HepG2 (cell line): ENCODE measurements around the gene RASA1. TPM values are rescaled to one million over a fixed set of nuclear protein-coding genes. Genes with fewer than 3 reads are reported as not detected.

Source experiments
- ATAC-seq: fragments of 200-7000 bp; cut with Tn5 transposase; 3 replicates; pipeline ENCODE4 v1.9.1; 2020; ENCODE audit warnings: mild to moderate bottlenecking, moderate library complexity
- BruUV-seq: library from RNA; stranded (reverse); fragments of 400-500 nt; replicated peaks from 2 replicates; lab custom pipeline; 2021; lab: Mats Ljungman, UMichigan
- CTCF ChIA-PET: fragments of 300-600 bp; formaldehyde crosslinking; extraction: SDS; loops from one replicate; lab custom pipeline; 2021; ENCODE audit warnings: low total read pairs, inconsistent platforms, low intra/inter-chr PET ratio; lab: Yijun Ruan, JAX
- POLR2A ChIA-PET: fragments of 350-600 bp; sonication (Branson Sonifier 250); formaldehyde crosslinking; loops from one replicate; lab custom pipeline; 2020; ENCODE audit warnings: antibody characterized with exemption, inconsistent platforms; lab: Yijun Ruan, JAX
- DNase-seq: peaks from one replicate; pipeline ENCODE4 v3.0.0-alpha.2; 2015; ENCODE audit warnings: low spot score
- FAIRE-seq: peaks from 3 replicates; lab custom pipeline; 2011; peaks lifted over from hg19 to GRCh38; lab: Jason Lieb, UNC
- H2AFZ ChIP-seq: one replicate; pipeline ENCODE4 v1.6.1; 2011; ENCODE audit warnings: low read length, inconsistent platforms
- H3K27ac ChIP-seq: fragments of 300-600 bp; 3 replicates; pipeline ENCODE4 v1.8.0; 2011; ENCODE audit warnings: mixed run types, mild to moderate bottlenecking, mixed read lengths, low read length, inconsistent platforms; ENCODE audit not compliant: insufficient read depth; ENCODE audit errors: extremely low read length
- H3K27me3 ChIP-seq, 2 experiments: fragments of 200-600 bp in 1 of 2; 2 replicates in 1 of 2; 3 replicates in 1 of 2; pipeline versions ENCODE4 v1.6.0 to v1.8.0; 2011; ENCODE audit warnings: low read length in 2 of 2, mild to moderate bottlenecking in 2 of 2, moderate library complexity in 2 of 2, inconsistent platforms in 1 of 2; ENCODE audit not compliant: insufficient read depth in 2 of 2, control insufficient read depth in 1 of 2
- H3K36me3 ChIP-seq, 2 experiments: fragments of 200-600 bp in 1 of 2; replicated peaks in 1 of 2; 2 replicates in 1 of 2; 3 replicates in 1 of 2; pipeline versions ENCODE4 v1.5.1 to v1.8.0; 2011; ENCODE audit warnings: low read length in 2 of 2, inconsistent platforms in 1 of 2; ENCODE audit not compliant: insufficient read depth in 2 of 2, control insufficient read depth in 1 of 2
- H3K4me1 ChIP-seq: 2 replicates; pipeline ENCODE4 v1.5.1; 2012; ENCODE audit warnings: low read length, inconsistent platforms; ENCODE audit not compliant: insufficient read depth
- H3K4me2 ChIP-seq: 2 replicates; pipeline ENCODE4 v1.6.0; 2011; ENCODE audit warnings: low read depth, low read length, inconsistent platforms
- H3K4me3 ChIP-seq, 3 experiments: fragments of 200-600 bp in 1 of 3; sonication (generic), shearing (Covaris generic) in 1 of 3; replicated peaks in 1 of 3; 2 replicates each; pipeline ENCODE4 v1.5.1; 2011 to 2016; ENCODE audit warnings: low read length in 3 of 3, inconsistent platforms in 2 of 3, low read depth in 2 of 3, mild to moderate bottlenecking in 2 of 3, control low read depth in 1 of 3, mixed read lengths in 1 of 3; ENCODE audit not compliant: insufficient read depth in 1 of 3
- H3K79me2 ChIP-seq: one replicate; pipeline ENCODE4 v1.6.1; 2011; ENCODE audit warnings: low read length, inconsistent platforms; ENCODE audit not compliant: insufficient read depth
- H3K9ac ChIP-seq: 2 replicates; pipeline ENCODE4 v1.6.0; 2011; ENCODE audit warnings: mild to moderate bottlenecking, low read depth, low read length, inconsistent platforms; ENCODE audit not compliant: insufficient read depth
- H3K9me3 ChIP-seq: 2 replicates; pipeline ENCODE4 v1.5.1; 2012; ENCODE audit warnings: mild to moderate bottlenecking, low read length
- H4K20me1 ChIP-seq: 2 replicates; pipeline ENCODE4 v1.6.0; 2011; ENCODE audit warnings: inconsistent platforms, mild to moderate bottlenecking, low read length, moderate library complexity; ENCODE audit not compliant: insufficient read depth
- ATF1 ChIP-seq: IDR thresholded peaks from 2 replicates; pipeline ENCODE4 v1.6.1; 2016; ENCODE audit warnings: mild to moderate bottlenecking, control low read depth
- KLF16 ChIP-seq, 2 experiments: sonication (generic) in 1 of 2; formaldehyde crosslinking in 1 of 2; IDR thresholded peaks; 2 replicates each; pipeline versions ENCODE4 v1.6.1 to v1.8.0; 2016 to 2023; ENCODE audit warnings: missing genetic modification reagents in 2 of 2, missing compliant biosample characterization in 1 of 2
- MZF1 ChIP-seq: sonication (generic); formaldehyde crosslinking; IDR thresholded peaks from 2 replicates; pipeline ENCODE4 v1.8.1; 2023; ENCODE audit warnings: mild to moderate bottlenecking, missing genetic modification reagents, borderline replicate concordance
- PHF20 ChIP-seq: sonication (generic); formaldehyde crosslinking; IDR thresholded peaks from 2 replicates; pipeline ENCODE4 v1.5.0; 2020; ENCODE audit warnings: mild to moderate bottlenecking, missing genetic modification reagents
- RBAK ChIP-seq: sonication (generic); formaldehyde crosslinking; IDR thresholded peaks from 2 replicates; pipeline ENCODE4 v1.5.1; 2020; ENCODE audit warnings: mild to moderate bottlenecking, missing genetic modification reagents
- SCMH1 ChIP-seq: sonication (generic); formaldehyde crosslinking; IDR thresholded peaks from 2 replicates; pipeline ENCODE4 v1.9.0; 2021; ENCODE audit warnings: missing genetic modification reagents, mild to moderate bottlenecking, borderline replicate concordance
- SMAD3 ChIP-seq: sonication (generic); formaldehyde crosslinking; IDR thresholded peaks from 2 replicates; pipeline ENCODE4 v1.4.0; 2020; ENCODE audit warnings: missing genetic modification reagents
- TCF7 ChIP-seq: sonication (generic); IDR thresholded peaks from 2 replicates; pipeline ENCODE4 v1.6.1; 2016; ENCODE audit warnings: antibody characterized with exemption, low read depth
- ZBTB1 ChIP-seq: sonication (generic); formaldehyde crosslinking; IDR thresholded peaks from 2 replicates; pipeline ENCODE4 v1.4.0; 2020; ENCODE audit warnings: missing genetic modification reagents, borderline replicate concordance
- ZNF788 ChIP-seq: sonication (generic); formaldehyde crosslinking; IDR thresholded peaks from 2 replicates; pipeline ENCODE4 v1.5.0; 2020; ENCODE audit warnings: mild to moderate bottlenecking, missing genetic modification reagents, borderline replicate concordance
- WGBS: methylation state at CpG from one replicate; pipeline ENCODE4 v1.1.6; 2017; ENCODE audit warnings: low lambda C conversion rate; 5-methylcytosine and 5-hydroxymethylcytosine counted together
- in situ Hi-C: cut with HindIII; loops from 2 replicates; pipeline ENCODE4 v1.10.0; 2017; ENCODE audit warnings: low pct_unique_long_range_greater_than_20kb; ENCODE audit not compliant: extremely low pct_ligation_motif_present
- intact Hi-C: fragments of 100-400 bp; cut with micrococcal nuclease; formaldehyde crosslinking; loops from one replicate; pipeline ENCODE4 v1.10.0; 2022; ENCODE audit not compliant: unreplicated experiment
- polyA plus RNA-seq, 8 experiments: library from polyadenylated mRNA; depleted of rRNA in 3 of 8; stranded (reverse) in 7 of 8; unstranded in 1 of 8; fragments of >200 nt; fragmentation: Illumina TruSeq in 4 of 8; extraction: Trizol in 4 of 8; gene quantifications; 2 replicates each; pipeline versions ENCODE4 v1.2.1 to v1.2.3, GENCODE V29; 2011 to 2016; ENCODE audit warnings: low read depth in 4 of 8, missing spikeins in 1 of 8, mixed read lengths in 1 of 8; ENCODE audit not compliant: insufficient read depth in 1 of 8
- total RNA-seq, 5 experiments: library from RNA; depleted of rRNA; stranded (reverse); fragments of >200 nt; fragmentation: Illumina TruSeq; extraction: Trizol; gene quantifications; 2 replicates each; pipeline ENCODE4 v1.2.3, GENCODE V29; 2016; ENCODE audit warnings: low read depth in 1 of 5
- TF ChIP-seq, protein P1 (sequence below): sonication (generic); formaldehyde crosslinking; IDR thresholded peaks from 2 replicates; pipeline ENCODE4 v1.9.0; 2021; ENCODE audit warnings: missing genetic modification reagents, borderline replicate concordance
- TF ChIP-seq, protein P2 (sequence below), 2 experiments: sonication (generic) in 1 of 2; formaldehyde crosslinking in 1 of 2; IDR thresholded peaks; 2 replicates each; pipeline versions ENCODE4 v1.4.0 to v1.6.1; 2018 to 2020; ENCODE audit warnings: missing genetic modification reagents in 2 of 2, borderline replicate concordance in 1 of 2, low read depth in 1 of 2, mild to moderate bottlenecking in 1 of 2, missing biosample characterization in 1 of 2
- TF ChIP-seq, protein P3 (sequence below): sonication (generic); formaldehyde crosslinking; IDR thresholded peaks from 2 replicates; pipeline ENCODE4 v1.5.1; 2020; ENCODE audit warnings: mild to moderate bottlenecking, moderate library complexity, missing genetic modification reagents
- TF ChIP-seq, protein P4 (sequence below): IDR thresholded peaks from 2 replicates; pipeline ENCODE4 v1.6.1; 2016
- TF ChIP-seq, protein P5 (sequence below): IDR thresholded peaks from 2 replicates; pipeline ENCODE4 v1.6.1; 2016; ENCODE audit warnings: missing compliant biosample characterization, missing genetic modification reagents, borderline replicate concordance

Gene RASA1
- total and polyA plus RNA-seq, 2 of the 13 experiments (the other 11 are each of a cell fraction or from before 2014, with no cell fraction given), result 19.5 to 20.5 TPM

DNA sequence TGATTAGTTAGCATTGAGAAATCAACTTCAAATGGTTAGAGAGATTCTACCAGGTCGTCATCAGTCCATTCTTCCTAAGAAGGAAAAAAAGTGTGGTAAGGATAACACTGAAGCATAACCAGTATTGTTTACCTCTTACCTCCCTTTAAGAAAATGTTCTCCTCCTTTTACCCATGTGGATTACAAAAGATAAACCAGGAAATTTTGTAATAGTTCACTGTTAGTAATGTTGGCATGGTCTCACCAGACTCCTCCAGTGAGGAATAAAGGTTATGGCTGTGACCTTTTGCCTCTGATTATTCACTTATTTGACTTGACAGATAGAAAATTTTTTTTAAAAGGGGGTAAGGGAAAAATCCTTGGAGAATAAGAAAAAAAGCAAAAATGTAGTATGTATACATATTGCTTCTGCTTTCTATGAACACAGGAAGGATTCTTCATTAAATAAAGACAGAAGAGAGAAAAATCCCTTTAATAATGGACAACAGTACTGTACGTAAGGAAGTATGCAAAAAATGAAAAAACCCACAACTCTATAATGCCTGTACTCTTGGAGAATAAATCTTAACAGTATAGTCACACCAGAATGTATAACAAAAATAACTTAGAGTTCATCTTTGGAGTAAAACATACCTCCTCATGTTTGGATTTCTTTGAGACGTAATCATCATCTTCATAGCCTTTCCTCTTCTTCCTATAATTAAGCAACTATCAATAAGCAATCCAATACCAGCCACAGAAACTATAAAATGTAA, 126.9 kb downstream of the RASA1 start:
- no TSS peak for BruUV-seq
- Histone ChIP-seq H3K9me3 (no peaks in the 10 kb centered on the region), H3K36me3 (peaks cover 21 to 65% of the 10 kb centered on the region in 2 experiments), H2AFZ (no peak overlapping the region), H3K79me2 (no peaks in the 10 kb centered on the region), H3K9ac (no peak overlapping the region), H3K4me3 (no peak overlapping the region), H3K27me3 (no peaks in the 10 kb centered on the region), H3K27ac (no peak overlapping the region), H3K4me1 (peaks cover 4% of the 10 kb centered on the region; the same call in 1 of the 2 replicates), H4K20me1 (0 out of 2 replicates have a peak, but pooled peaks cover 3% of the 10 kb centered on the region), H3K4me2 (no peak overlapping the region)
- POLR2A ChIA-PET, result no interaction called here
- CTCF ChIA-PET, result no interaction called here
- FAIRE-seq (no peak), ATAC-seq (no peak), DNase-seq (no peak)
- in situ Hi-C loops, result no loop called here
- intact Hi-C loops, result no loop called here
- 96% methylated on average over 3 of the region's 3 CpGs for WGBS
- no peak for TF ChIP-seq SMAD3 (CRISPR knock-in tag)
- TF ChIP-seq TCF7, result no peak
- TF ChIP-seq, protein P1, sequence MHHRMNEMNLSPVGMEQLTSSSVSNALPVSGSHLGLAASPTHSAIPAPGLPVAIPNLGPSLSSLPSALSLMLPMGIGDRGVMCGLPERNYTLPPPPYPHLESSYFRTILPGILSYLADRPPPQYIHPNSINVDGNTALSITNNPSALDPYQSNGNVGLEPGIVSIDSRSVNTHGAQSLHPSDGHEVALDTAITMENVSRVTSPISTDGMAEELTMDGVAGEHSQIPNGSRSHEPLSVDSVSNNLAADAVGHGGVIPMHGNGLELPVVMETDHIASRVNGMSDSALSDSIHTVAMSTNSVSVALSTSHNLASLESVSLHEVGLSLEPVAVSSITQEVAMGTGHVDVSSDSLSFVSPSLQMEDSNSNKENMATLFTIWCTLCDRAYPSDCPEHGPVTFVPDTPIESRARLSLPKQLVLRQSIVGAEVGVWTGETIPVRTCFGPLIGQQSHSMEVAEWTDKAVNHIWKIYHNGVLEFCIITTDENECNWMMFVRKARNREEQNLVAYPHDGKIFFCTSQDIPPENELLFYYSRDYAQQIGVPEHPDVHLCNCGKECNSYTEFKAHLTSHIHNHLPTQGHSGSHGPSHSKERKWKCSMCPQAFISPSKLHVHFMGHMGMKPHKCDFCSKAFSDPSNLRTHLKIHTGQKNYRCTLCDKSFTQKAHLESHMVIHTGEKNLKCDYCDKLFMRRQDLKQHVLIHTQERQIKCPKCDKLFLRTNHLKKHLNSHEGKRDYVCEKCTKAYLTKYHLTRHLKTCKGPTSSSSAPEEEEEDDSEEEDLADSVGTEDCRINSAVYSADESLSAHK (CRISPR knock-in tag), result no peak
- no peak for TF ChIP-seq RBAK (CRISPR knock-in tag)
- no peak for TF ChIP-seq MZF1 (CRISPR knock-in tag)
- TF ChIP-seq, protein P2, sequence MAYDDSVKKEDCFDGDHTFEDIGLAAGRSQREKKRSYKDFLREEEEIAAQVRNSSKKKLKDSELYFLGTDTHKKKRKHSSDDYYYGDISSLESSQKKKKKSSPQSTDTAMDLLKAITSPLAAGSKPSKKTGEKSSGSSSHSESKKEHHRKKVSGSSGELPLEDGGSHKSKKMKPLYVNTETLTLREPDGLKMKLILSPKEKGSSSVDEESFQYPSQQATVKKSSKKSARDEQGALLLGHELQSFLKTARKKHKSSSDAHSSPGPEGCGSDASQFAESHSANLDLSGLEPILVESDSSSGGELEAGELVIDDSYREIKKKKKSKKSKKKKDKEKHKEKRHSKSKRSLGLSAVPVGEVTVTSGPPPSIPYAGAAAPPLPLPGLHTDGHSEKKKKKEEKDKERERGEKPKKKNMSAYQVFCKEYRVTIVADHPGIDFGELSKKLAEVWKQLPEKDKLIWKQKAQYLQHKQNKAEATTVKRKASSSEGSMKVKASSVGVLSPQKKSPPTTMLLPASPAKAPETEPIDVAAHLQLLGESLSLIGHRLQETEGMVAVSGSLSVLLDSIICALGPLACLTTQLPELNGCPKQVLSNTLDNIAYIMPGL (CRISPR knock-in tag; IDR thresholded peaks at IDR 0.05; ENCODE audit: borderline replicate concordance in 1 of 2, low read depth in 1 of 2), result no peak
- TF ChIP-seq SCMH1, result no peak
- TF ChIP-seq, protein P3, sequence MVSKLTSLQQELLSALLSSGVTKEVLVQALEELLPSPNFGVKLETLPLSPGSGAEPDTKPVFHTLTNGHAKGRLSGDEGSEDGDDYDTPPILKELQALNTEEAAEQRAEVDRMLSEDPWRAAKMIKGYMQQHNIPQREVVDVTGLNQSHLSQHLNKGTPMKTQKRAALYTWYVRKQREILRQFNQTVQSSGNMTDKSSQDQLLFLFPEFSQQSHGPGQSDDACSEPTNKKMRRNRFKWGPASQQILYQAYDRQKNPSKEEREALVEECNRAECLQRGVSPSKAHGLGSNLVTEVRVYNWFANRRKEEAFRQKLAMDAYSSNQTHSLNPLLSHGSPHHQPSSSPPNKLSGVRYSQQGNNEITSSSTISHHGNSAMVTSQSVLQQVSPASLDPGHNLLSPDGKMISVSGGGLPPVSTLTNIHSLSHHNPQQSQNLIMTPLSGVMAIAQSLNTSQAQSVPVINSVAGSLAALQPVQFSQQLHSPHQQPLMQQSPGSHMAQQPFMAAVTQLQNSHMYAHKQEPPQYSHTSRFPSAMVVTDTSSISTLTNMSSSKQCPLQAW (CRISPR knock-in tag), result no peak
- TF ChIP-seq ATF1 (CRISPR knock-in tag), result no peak
- TF ChIP-seq, protein P4, sequence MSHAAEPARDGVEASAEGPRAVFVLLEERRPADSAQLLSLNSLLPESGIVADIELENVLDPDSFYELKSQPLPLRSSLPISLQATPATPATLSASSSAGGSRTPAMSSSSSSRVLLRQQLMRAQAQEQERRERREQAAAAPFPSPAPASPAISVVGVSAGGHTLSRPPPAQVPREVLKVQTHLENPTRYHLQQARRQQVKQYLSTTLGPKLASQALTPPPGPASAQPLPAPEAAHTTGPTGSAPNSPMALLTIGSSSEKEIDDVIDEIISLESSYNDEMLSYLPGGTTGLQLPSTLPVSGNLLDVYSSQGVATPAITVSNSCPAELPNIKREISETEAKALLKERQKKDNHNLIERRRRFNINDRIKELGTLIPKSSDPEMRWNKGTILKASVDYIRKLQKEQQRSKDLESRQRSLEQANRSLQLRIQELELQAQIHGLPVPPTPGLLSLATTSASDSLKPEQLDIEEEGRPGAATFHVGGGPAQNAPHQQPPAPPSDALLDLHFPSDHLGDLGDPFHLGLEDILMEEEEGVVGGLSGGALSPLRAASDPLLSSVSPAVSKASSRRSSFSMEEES (CRISPR knock-in tag), result no peak
- TF ChIP-seq, protein P5, sequence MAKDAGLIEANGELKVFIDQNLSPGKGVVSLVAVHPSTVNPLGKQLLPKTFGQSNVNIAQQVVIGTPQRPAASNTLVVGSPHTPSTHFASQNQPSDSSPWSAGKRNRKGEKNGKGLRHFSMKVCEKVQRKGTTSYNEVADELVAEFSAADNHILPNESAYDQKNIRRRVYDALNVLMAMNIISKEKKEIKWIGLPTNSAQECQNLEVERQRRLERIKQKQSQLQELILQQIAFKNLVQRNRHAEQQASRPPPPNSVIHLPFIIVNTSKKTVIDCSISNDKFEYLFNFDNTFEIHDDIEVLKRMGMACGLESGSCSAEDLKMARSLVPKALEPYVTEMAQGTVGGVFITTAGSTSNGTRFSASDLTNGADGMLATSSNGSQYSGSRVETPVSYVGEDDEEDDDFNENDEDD (CRISPR knock-in tag), result no peak
- no peak for TF ChIP-seq ZBTB1 (CRISPR knock-in tag)
- no peak for TF ChIP-seq KLF16 (CRISPR knock-in tag; IDR thresholded peaks at IDR 0.05)
- TF ChIP-seq PHF20 (CRISPR knock-in tag), result no peak
- TF ChIP-seq ZNF788 (CRISPR knock-in tag), result no peak
